HG03521 (cell line): ENCODE data around the gene SLC5A10.

Experiments used
- ATAC-seq: cut with Tn5 transposase; IDR thresholded peaks from one replicate; pipeline ENCODE4 v1.9.1; 2021; ENCODE audit warnings: mild to moderate bottlenecking, moderate library complexity; ENCODE audit not compliant: unreplicated experiment

SLC5A10 gene

DNA sequence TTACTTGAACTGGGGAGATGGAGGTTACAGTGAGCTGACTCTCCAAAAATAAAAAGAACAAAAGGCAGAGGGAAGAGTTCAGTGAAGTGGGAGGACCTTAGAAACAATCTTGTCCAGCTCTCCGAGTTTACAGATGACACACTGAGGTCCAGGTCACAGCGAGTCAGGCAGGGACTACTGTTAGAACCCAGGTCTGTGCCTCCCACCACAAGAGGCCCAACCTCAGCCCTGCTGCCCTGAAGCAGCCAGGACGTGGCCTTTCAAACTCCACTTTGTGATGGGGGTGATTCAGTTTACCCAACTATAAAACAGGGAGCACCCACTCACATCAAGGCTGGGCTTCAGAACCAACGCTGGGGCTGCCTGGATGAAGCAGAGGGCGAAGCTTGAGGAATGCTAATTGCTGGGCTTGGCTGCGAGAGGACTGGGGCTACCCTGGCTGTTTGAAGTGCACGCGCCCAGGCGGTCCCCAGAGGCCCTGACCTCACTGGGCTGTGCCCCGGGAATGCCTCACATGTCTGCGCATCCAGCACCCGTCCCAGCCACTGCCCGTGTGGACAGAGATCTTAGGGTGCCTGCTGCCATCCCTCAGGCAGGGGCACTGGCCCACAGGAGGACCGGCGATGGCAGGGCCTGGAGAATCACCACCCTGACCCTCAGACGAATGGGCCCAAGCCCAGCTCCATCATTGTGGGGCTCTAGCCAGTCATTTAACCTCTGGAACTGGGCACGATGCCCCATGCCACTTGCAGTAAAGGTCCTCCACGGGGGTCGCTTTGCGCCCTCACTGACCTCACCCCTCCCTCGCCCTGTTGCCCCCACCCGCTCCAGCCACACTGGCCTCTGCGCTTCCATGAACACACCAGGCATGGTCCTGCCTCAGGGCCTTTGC is 11.4 kb downstream of the SLC5A10 start:
- no peak for ATAC-seq

GRCh38 chr17:18964018-18964351 is 12.0 kb downstream of the SLC5A10 start:
- ATAC-seq, result no peak

DNA sequence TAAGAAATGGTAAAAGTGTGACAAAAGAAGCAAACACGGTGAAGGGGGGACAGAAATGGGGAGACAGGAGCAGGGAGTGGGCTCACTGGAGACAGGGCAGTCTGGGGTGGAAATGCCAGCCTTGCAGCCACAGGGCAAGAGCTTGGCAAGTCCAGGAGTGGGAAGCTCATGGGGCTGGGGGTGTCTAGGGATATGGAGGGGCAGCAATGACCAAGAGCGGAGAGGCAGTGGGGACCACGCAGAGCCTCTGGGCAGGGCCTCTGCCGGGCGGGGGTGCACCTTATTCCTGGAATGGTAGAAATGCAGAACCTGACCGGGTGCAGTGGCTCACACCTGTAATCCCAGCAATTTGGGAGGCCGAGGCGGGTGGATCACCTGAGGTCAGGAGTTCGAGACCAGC is 12.6 kb downstream of the SLC5A10 start:
- no peak for ATAC-seq

GRCh38 chr17:18965530-18966236 is 13.7 kb downstream of the SLC5A10 start:
- no peak for ATAC-seq

DNA sequence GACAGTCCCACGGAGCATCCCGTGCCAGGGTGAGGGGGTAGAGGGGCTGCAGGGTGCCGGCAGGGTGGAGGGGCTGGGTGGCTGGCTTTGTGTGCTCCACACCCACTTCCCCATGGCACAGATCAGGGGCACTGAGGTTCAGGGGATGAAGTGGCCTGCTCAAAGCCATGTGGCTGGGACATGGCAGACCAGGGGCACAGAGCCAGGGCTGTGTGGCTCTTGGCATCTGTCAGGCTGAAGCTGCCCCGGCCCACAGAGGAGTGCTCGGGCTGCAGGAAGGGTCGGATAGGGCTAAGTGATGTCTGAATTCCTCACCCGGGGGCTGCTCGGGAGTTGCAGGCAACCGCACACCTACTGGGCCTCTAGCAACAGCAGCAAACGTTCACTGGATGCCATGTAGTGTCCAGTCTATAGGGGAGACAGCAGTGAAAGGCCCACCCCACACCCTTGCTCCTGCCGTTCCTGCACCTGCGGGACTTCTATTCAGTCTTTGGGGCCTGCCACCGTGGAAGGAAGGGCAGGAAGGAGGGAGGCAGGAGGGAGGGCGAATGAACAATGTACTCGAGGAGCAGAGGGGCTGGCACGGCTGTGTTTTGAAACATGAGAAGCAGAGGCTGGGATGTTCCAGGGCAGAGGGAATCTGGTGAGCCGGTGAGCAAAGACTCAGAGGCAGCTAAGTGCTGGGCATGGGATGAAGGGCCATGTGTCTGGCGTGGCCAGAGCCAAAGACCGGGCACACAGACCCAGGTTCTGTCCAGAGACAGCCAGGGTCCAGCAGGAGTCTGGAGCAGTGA is 15.1 kb downstream of the SLC5A10 start:
- ATAC-seq, result no peak

DNA sequence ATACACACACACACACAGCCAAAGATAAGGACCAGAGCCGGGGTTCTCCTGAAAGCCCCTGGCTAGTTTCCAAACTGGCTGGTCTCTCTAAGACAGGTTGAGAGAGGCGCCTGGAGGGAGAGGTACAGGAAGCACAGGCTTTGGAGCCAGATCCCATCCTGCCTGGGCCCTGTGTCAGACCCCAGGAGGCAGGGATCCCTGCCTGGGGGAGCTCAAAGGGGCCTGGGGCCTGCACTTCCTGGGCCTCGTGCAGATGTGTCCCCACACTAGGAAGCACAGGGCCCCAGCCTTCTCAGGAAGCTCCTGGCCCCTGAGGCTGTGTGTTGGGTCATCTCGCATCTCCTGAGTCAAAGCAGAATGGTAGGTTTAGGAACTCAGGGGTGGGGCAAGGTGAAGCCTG is 16.0 kb downstream of the SLC5A10 start:
- ATAC-seq, result no peak

GRCh38 chr17:18968345-18968744 is 16.4 kb downstream of the SLC5A10 start:
- ATAC-seq, result no peak

GRCh38 chr17:18968945-18969887 is 17.3 kb downstream of the SLC5A10 start:
- no peak for ATAC-seq

DNA sequence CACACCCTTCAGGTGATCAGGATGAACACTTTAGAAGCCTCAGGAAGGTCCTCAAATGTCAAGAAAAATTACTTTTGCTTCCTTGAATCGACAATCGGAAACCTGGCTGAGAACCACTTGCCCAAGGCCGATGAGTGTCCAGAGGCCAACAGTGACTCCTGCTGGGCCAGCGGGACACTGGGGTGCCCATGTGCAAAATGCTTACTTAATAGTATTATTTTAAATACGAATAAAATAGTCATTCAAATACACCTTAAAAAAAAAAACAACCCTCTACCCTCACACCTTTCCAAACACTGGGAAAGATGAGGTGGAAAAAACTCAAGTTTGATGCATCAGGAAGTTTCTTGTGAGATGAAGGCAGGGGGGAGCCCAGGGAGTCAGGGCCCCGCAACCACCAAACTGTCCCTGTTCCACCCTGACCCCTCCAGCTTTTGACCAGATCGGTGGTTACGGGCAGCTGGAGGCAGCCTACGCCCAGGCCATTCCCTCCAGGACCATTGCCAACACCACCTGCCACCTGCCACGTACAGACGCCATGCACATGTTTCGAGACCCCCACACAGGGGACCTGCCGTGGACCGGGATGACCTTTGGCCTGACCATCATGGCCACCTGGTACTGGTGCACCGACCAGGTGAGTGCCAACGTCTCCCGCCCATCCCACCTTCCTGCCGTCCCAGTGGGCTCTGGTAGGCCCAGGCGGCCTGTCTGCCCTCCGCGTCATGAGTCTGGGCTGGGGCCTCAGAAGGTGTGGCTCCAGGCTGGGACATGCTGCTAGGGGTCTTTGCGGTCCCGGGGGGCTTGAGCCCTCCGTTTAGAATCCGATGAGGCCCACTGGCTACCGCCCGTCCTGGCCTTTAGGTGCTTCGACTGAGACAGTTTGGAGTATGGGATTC is 18.9 kb downstream of the SLC5A10 start:
- ATAC-seq, result no peak

DNA sequence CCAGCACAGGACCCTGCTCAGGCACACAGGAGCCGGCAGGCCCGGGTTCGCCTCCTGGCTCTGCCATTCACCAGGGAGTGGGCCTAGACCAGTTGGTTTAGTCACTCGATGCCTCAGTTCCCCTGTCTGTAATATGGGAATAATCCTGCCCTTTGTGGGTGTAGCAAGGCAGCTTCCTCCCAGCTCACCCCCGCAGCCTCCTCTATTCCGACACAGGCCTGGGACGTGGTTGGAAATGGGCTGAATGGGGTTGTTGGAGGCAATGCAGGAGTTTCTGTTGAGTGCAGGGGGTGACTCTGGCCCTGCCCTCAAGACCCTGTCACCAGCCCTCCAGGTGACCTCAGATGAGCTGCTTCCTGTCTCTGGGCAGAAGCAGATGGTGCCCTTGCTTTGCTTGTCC is 19.8 kb downstream of the SLC5A10 start:
- ATAC-seq, result no peak

- no peak for ATAC-seq
Measured at GRCh38 chr17:18974407-18975149, 22.6 kb downstream of the SLC5A10 start.

GRCh38 chr17:18975597-18975996 is 23.6 kb downstream of the SLC5A10 start:
- ATAC-seq, result no peak

DNA sequence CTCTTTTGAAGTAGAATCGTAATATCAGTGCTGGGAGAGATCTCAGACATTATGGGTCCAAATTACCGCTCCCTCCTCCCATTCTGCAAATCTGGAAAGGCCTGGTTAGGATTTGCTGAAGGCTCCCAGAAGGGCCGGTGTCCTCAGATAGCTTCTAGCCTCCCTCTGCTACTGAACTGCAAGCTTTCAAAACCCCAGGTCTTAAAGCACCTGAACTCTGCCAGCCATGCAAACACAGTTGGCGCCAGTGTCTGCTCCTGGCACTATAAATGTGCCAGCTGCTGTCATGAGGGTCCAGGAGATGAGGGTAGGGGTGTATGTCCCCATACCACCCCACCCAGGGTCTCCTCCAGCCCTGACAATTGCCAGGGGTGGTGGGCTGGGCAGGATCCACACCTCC is 24.2 kb downstream of the SLC5A10 start:
- no peak for ATAC-seq

GRCh38 chr17:18977021-18977420 is 25.1 kb downstream of the SLC5A10 start:
- no peak for ATAC-seq

DNA sequence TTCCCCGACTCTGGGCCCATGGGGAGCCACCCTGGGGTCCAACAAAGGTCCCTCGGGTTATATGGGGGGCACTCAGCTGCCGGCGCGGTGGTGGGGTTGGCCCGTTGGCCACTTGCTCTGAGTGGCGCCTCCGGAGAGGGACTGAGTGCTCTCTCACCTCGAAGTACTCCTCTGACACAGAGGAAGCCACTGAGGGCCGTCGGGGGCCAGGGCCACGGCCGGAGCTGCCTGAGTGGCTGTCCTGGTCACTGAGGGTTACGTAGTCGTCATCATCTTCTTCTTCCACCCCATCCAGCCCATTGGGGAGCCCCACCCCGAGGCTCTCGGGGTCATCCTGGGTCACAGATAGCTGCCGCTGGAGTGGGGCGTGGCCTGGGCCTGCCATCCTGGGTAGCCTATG is 25.7 kb downstream of the SLC5A10 start:
- no peak for ATAC-seq

DNA sequence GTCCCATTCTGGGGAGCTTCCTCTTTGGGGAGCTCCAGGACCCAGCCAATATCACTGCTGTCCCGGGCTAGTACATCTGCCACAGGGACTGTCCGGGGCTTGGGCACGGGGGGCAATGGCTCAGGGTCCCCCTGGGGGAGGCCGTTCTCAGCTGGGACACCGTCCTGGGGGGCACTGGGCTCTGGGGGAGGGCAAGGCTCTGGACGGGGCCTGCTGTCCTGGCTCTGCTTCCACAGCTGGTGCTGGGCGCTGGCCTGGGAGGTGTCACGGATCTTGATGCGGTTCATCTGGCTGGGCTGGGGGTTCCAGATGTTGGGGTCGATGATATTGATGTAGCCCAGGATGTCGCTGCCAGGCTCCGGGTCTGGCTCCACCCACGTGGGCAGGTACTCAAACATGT is 26.1 kb downstream of the SLC5A10 start:
- ATAC-seq, result no peak

GRCh38 chr17:18978655-18979054 is 26.7 kb downstream of the SLC5A10 start:
- ATAC-seq, result no peak

GRCh38 chr17:18980682-18981334 is 28.8 kb downstream of the SLC5A10 start:
- no peak for ATAC-seq
